Sigmoid colon (tissue), 7 donors: ENCODE measurements around the gene SPAG16. TPM values are rescaled to one million over a fixed set of nuclear protein-coding genes. Genes with fewer than 3 reads are reported as not detected.

Experiments used
- DNase-seq: peaks from one replicate; pipeline ENCODE4 v3.0.0-alpha.2; 2019
- H3K27ac ChIP-seq, 4 donors: fragments of 200-600 bp; sonication (generic); one replicate each; pipeline ENCODE4 v1.5.1; 2016 to 2019; ENCODE audit warnings: mild to moderate bottlenecking in 1 of 4
- H3K27me3 ChIP-seq, 3 donors: fragments of 200-600 bp; sonication (generic); one replicate each; pipeline ENCODE4 v1.5.1; 2019; ENCODE audit warnings: mild to moderate bottlenecking in 1 of 3
- H3K36me3 ChIP-seq, 4 donors: fragments of 200-600 bp; sonication (generic); one replicate each; pipeline ENCODE4 v1.5.1; 2016 to 2019
- H3K4me1 ChIP-seq, 4 donors: fragments of 200-600 bp; sonication (generic); one replicate each; pipeline ENCODE4 v1.5.1; 2017 to 2019
- H3K4me3 ChIP-seq, 4 donors: fragments of 200-600 bp; sonication (generic); one replicate each; pipeline ENCODE4 v1.5.1; 2017 to 2019; ENCODE audit warnings: mild to moderate bottlenecking in 2 of 4, moderate library complexity in 1 of 4
- H3K9me3 ChIP-seq, 4 donors: fragments of 200-600 bp in 3 of 4; sonication (generic) in 3 of 4; one replicate each; pipeline versions ENCODE4 v1.5.1 to v1.6.1; 2013 to 2019
- CTCF ChIP-seq, 4 experiments: fragments of 450-650 bp in 3 of 4; fragments of 200-600 bp in 1 of 4; IDR thresholded peaks; one replicate each; pipeline ENCODE4 v1.5.1; 2016 to 2019; ENCODE audit warnings: antibody characterized with exemption in 4 of 4, mild to moderate bottlenecking in 3 of 4, moderate library complexity in 2 of 4
- EP300 ChIP-seq, 4 donors: sonication (generic); formaldehyde crosslinking; IDR thresholded peaks; one replicate each; pipeline ENCODE4 v1.6.1; 2017; ENCODE audit warnings: antibody characterized with exemption in 4 of 4
- POLR2A ChIP-seq, 2 donors: fragments of 450-650 bp; IDR thresholded peaks; one replicate each; pipeline ENCODE4 v1.6.1; 2016; ENCODE audit warnings: antibody characterized with exemption in 2 of 2, mild to moderate bottlenecking in 2 of 2, moderate library complexity in 2 of 2
- POLR2AphosphoS5 ChIP-seq, 4 donors: sonication (generic); formaldehyde crosslinking; IDR thresholded peaks; one replicate each; pipeline ENCODE4 v1.6.1; 2017; ENCODE audit warnings: antibody characterized with exemption in 4 of 4
- WGBS, 2 donors: extraction: QIAGEN DNeasy Blood & Tissue Kit; methylation state at CpG; one replicate each; pipeline ENCODE4 v1.1.7; 2013; 5-methylcytosine and 5-hydroxymethylcytosine counted together
- intact Hi-C: fragments of 100-400 bp; cut with DNase I; formaldehyde crosslinking; loops from one replicate; pipeline ENCODE4 v1.15.1; 2023
- polyA plus RNA-seq, 3 donors: library from polyadenylated mRNA; stranded (reverse); fragments of 200-250 nt; gene quantifications; one replicate each; pipeline ENCODE4 v1.2.3, GENCODE V29; 2013
- total RNA-seq, 4 donors: library from RNA; depleted of rRNA; stranded (reverse); fragments of >200 nt; gene quantifications; one replicate each; pipeline ENCODE4 v1.1.0, GENCODE V29; 2016
- donor health status: healthy with polysubstance abuse.
- donor health status: Bipolar disorder and iron deficiency.
- donor health status: healthy.

The SPAG16 gene
- total and polyA plus RNA-seq, 7 donors = 13.1 to 70.3 (median 36.0) TPM

- H3K27me3 ChIP-seq = no peaks in the 10 kb centered on the region
- no peak for DNase-seq
- intact Hi-C loops = no loop called here
- TF ChIP-seq CTCF (IDR thresholded peaks at IDR 0.05) (no peak), POLR2AphosphoS5 (IDR thresholded peaks at IDR 0.05) (no peak), POLR2A (IDR thresholded peaks at IDR 0.05) (no peak)
- no peaks in the 10 kb centered on the region for H3K4me1 ChIP-seq
- 75 to 83% methylated on average over 3 of the region's 3 CpGs for WGBS, 2 donors
- no peaks in the 10 kb centered on the region for H3K9me3 ChIP-seq
- H3K4me3 ChIP-seq = no peak overlapping the region
- H3K36me3 ChIP-seq = no peaks in the 10 kb centered on the region
- H3K27ac ChIP-seq = no peak overlapping the region
These were observed 1038.4 kb downstream of the SPAG16 start for GRCh38 chr2:214322662-214323061.

- no peak overlapping the region for H3K27ac ChIP-seq
- no peaks in the 10 kb centered on the region for H3K27me3 ChIP-seq
- H3K36me3 ChIP-seq = no peaks in the 10 kb centered on the region
- no peaks in the 10 kb centered on the region for H3K4me1 ChIP-seq
- DNase-seq = no peak
- intact Hi-C loops = no loop called here
- H3K4me3 ChIP-seq = no peak overlapping the region
- WGBS, 2 donors = 86 to 87% methylated on average over 1 of the region's 1 CpG
- no peaks in the 10 kb centered on the region for H3K9me3 ChIP-seq
- TF ChIP-seq POLR2A (IDR thresholded peaks at IDR 0.05) (no peak), EP300 (IDR thresholded peaks at IDR 0.05) (no peak), POLR2AphosphoS5 (IDR thresholded peaks at IDR 0.05) (no peak), CTCF (IDR thresholded peaks at IDR 0.05) (no peak)
These were observed 1041.1 kb downstream of the SPAG16 start for GRCh38 chr2:214325404-214325803.

- H3K36me3 ChIP-seq = no peaks in the 10 kb centered on the region
- TF ChIP-seq CTCF (IDR thresholded peaks at IDR 0.05) (no peak), POLR2A (IDR thresholded peaks at IDR 0.05) (no peak), EP300 (IDR thresholded peaks at IDR 0.05) (no peak), POLR2AphosphoS5 (IDR thresholded peaks at IDR 0.05) (no peak)
- DNase-seq = no peak
- intact Hi-C loops = no loop called here
- no peaks in the 10 kb centered on the region for H3K4me1 ChIP-seq
- no peak overlapping the region for H3K27ac ChIP-seq
- H3K27me3 ChIP-seq = no peaks in the 10 kb centered on the region
- no peaks in the 10 kb centered on the region for H3K9me3 ChIP-seq
- H3K4me3 ChIP-seq = no peak overlapping the region
- WGBS, 2 donors = 66 to 72% methylated on average over 3 of the region's 3 CpGs
These were observed 1044.7 kb downstream of the SPAG16 start for GRCh38 chr2:214328941-214329340.

GRCh38 chr2:214341646-214342045 lies 1057.4 kb downstream of the SPAG16 start:
- Histone ChIP-seq H3K4me3 (no peak overlapping the region), H3K36me3 (no peaks in the 10 kb centered on the region), H3K27me3 (no peaks in the 10 kb centered on the region), H3K4me1 (no peaks in the 10 kb centered on the region), H3K9me3 (no peaks in the 10 kb centered on the region), H3K27ac (no peak overlapping the region)
- TF ChIP-seq POLR2A (IDR thresholded peaks at IDR 0.05) (no peak), POLR2AphosphoS5 (IDR thresholded peaks at IDR 0.05) (no peak), CTCF (IDR thresholded peaks at IDR 0.05) (no peak), EP300 (IDR thresholded peaks at IDR 0.05) (no peak)
- intact Hi-C loops = no loop called here
- DNase-seq = no peak
- 43 to 70% methylated on average over 2 of the region's 2 CpGs for WGBS, 2 donors

GRCh38 chr2:214358506-214358905 lies 1074.2 kb downstream of the SPAG16 start:
- Histone ChIP-seq H3K27ac (no peak overlapping the region), H3K27me3 (no peaks in the 10 kb centered on the region), H3K9me3 (peaks cover 0 to 3% (median 0%) of the 10 kb centered on the region in 4 donors), H3K36me3 (no peaks in the 10 kb centered on the region), H3K4me3 (no peak overlapping the region), H3K4me1 (no peaks in the 10 kb centered on the region)
- intact Hi-C loops = no loop called here
- no peak for DNase-seq
- no peak for TF ChIP-seq POLR2AphosphoS5 (IDR thresholded peaks at IDR 0.05)
- TF ChIP-seq POLR2A (IDR thresholded peaks at IDR 0.05) = no peak
- no peak for TF ChIP-seq EP300 (IDR thresholded peaks at IDR 0.05)
- 51 to 56% methylated on average over 1 of the region's 1 CpG for WGBS, 2 donors
